Measurements from ENCODE around the gene DRAXIN. TPM values are rescaled to one million over a fixed set of nuclear protein-coding genes. Genes with fewer than 3 reads are reported as not detected.
A peak's percentile ranks its signal among the peaks of the same experiment; 100 is the strongest.

Gene DRAXIN
- polyA plus RNA-seq, 1 donor from 2014 or later, result 33.5 TPM

GRCh38 chr1:11701551-11701961, 10.0 kb downstream of the DRAXIN start:
- Histone ChIP-seq H3K27ac (ENCODE audit: low read length) (peak overlapping the region; percentile 12), H4K20me1 (ENCODE audit: insufficient read depth) (no peaks in the 10 kb centered on the region), H3K9me3 (ENCODE audit: low read length) (no peaks in the 10 kb centered on the region), H3K27me3 (ENCODE audit: insufficient read depth, low read depth, low read length) (no peaks in the 10 kb centered on the region), H3F3A (ENCODE audit: insufficient read depth, low read length, poor library complexity, severe bottlenecking) (no peaks in the 10 kb centered on the region), H3K4me3 (ENCODE audit: low read length) (no peak overlapping the region), H3K36me3 (ENCODE audit: insufficient read depth, low read length) (no peaks in the 10 kb centered on the region), H3K9ac (ENCODE audit: low read length) (peak overlapping the region; percentile 13), H3K9me2 (ENCODE audit: insufficient read depth, low read length) (no peaks in the 10 kb centered on the region), H3K4me2 (ENCODE audit: low read length) (no peak overlapping the region), H3K79me2 (replicated peaks; ENCODE audit: insufficient read depth, low read length) (peaks cover 4% of the 10 kb centered on the region), H2AFZ (ENCODE audit: low read depth, low read length) (no peak overlapping the region)
- TF ChIP-seq SMC3 (conservative IDR thresholded peaks at IDR 0.05; ENCODE audit: poor library complexity), result no peak
- TF ChIP-seq CTCF (IDR thresholded peaks at IDR 0.05; ENCODE audit: poor library complexity, severe bottlenecking), result no peak
- TF ChIP-seq POLR2AphosphoS5 (IDR thresholded peaks at IDR 0.05), result no peak
- no peak for TF ChIP-seq REST (IDR thresholded peaks at IDR 0.05; ENCODE audit: borderline replicate concordance)
- no peak for TF ChIP-seq MXI1 (conservative IDR thresholded peaks at IDR 0.05; ENCODE audit: poor library complexity, severe bottlenecking)

GRCh38 chr1:11701981-11702803, 10.7 kb downstream of the DRAXIN start:
- Histone ChIP-seq H3K27me3 (ENCODE audit: insufficient read depth, low read depth, low read length) (no peaks in the 10 kb centered on the region), H3K4me2 (ENCODE audit: low read length) (no peak overlapping the region), H3K9me3 (ENCODE audit: low read length) (no peaks in the 10 kb centered on the region), H4K20me1 (ENCODE audit: insufficient read depth) (no peaks in the 10 kb centered on the region), H3K27ac (ENCODE audit: low read length) (peak overlapping the region; percentile 12), H3K4me3 (ENCODE audit: low read length) (no peak overlapping the region), H3K79me2 (replicated peaks; ENCODE audit: insufficient read depth, low read length) (peaks cover 4% of the 10 kb centered on the region), H2AFZ (ENCODE audit: low read depth, low read length) (no peak overlapping the region), H3K9ac (ENCODE audit: low read length) (peak overlapping the region; percentile 13), H3K9me2 (ENCODE audit: insufficient read depth, low read length) (no peaks in the 10 kb centered on the region), H3K36me3 (ENCODE audit: insufficient read depth, low read length) (no peaks in the 10 kb centered on the region), H3F3A (ENCODE audit: insufficient read depth, low read length, poor library complexity, severe bottlenecking) (no peaks in the 10 kb centered on the region)
- TF ChIP-seq RAD21 (conservative IDR thresholded peaks at IDR 0.05) (no peak), MXI1 (conservative IDR thresholded peaks at IDR 0.05; ENCODE audit: poor library complexity, severe bottlenecking) (no peak), EP300 (conservative IDR thresholded peaks at IDR 0.05; ENCODE audit: poor library complexity, severe bottlenecking) (no peak), POLR2AphosphoS5 (IDR thresholded peaks at IDR 0.05) (no peak), CTCF (IDR thresholded peaks at IDR 0.05; ENCODE audit: poor library complexity, severe bottlenecking) (no peak), TAF1 (IDR thresholded peaks at IDR 0.05; ENCODE audit: low read depth) (no peak), EZH2 (IDR thresholded peaks at IDR 0.05; ENCODE audit: borderline replicate concordance, insufficient read depth, low read length, poor library complexity, severe bottlenecking) (no peak), SMC3 (conservative IDR thresholded peaks at IDR 0.05; ENCODE audit: poor library complexity) (no peak), REST (IDR thresholded peaks at IDR 0.05; ENCODE audit: borderline replicate concordance) (no peak)

All from neural cell (in vitro differentiated cells).